ENCODE measurements around the gene GBX1. TPM values are rescaled to one million over a fixed set of nuclear protein-coding genes. Genes with fewer than 3 reads are reported as not detected.

The GBX1 gene
- total and polyA plus RNA-seq, 2 donors (not counting 1 experiment from before 2014, with no cell fraction given), result not detected

DNA sequence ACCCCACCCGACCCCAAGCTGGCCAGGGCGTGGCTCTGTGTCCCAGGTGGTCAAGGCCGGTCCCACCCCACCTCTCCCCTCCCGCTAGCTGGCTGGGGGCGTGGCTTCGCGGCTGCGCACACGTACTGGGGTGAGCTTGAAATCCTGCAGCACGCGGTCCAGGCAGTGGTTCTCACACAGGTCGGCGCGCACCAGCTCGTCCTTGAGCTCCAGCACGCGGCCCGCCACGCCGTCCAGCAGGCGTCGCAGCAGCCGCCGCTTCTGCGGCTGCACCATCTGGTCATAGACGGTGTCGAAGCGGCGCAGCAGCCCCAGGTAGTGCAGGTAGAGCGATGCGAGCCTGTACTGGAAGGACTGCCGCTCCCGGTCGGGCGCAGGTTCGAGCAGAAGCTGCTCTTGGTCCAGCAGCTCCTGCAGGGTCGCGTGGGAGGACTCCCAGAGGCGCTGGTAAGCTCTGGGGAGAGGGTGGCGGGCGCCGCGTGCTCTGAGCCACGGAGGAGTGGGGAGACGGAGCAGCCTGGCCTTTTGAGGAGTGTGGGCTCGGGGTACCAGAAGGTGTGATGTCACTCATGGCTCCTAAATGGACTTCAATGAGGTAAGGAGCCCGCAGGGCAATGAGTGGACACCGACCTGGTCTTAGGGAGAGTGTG, 37.0 kb upstream of the GBX1 start:
- Histone ChIP-seq H3K79me2 (ENCODE audit: control insufficient read depth, insufficient read depth, low read length) (no peaks in the 10 kb centered on the region), H3K27ac (ENCODE audit: insufficient read depth, low read length) (no peak overlapping the region), H3K4me2 (ENCODE audit: extremely low read depth, insufficient read depth, low read length) (no peak overlapping the region), H3K9ac (ENCODE audit: insufficient read depth, low read length) (no peak overlapping the region), H4K20me1 (ENCODE audit: control insufficient read depth, extremely low read depth, insufficient read depth, low read length) (no peaks in the 10 kb centered on the region), H2AFZ (ENCODE audit: low read length) (no peak overlapping the region), H3K4me1 (ENCODE audit: control insufficient read depth, extremely low read depth, insufficient read depth, low read length) (no peaks in the 10 kb centered on the region), H3K9me3 (ENCODE audit: control insufficient read depth, insufficient read depth, low read depth, low read length) (no peaks in the 10 kb centered on the region), H3K27me3 (ENCODE audit: control insufficient read depth, insufficient read depth, low read length) (peaks cover 49% of the 10 kb centered on the region), H3K36me3 (ENCODE audit: control insufficient read depth, insufficient read depth, low read length) (no peaks in the 10 kb centered on the region), H3K4me3 (replicated peaks in 1 of 4; ENCODE audit: control extremely low read depth in 1 of 4, insufficient read depth in 1 of 4, low read depth in 3 of 4, low read length in 4 of 4) (no peak overlapping the region)
- no peak for DNase-seq (ENCODE audit: low read depth in 2 of 2)
- TF ChIP-seq EZH2 (IDR thresholded peaks at IDR 0.05; ENCODE audit: low read length, missing control alignments), result no peak
- TF ChIP-seq, protein P1, sequence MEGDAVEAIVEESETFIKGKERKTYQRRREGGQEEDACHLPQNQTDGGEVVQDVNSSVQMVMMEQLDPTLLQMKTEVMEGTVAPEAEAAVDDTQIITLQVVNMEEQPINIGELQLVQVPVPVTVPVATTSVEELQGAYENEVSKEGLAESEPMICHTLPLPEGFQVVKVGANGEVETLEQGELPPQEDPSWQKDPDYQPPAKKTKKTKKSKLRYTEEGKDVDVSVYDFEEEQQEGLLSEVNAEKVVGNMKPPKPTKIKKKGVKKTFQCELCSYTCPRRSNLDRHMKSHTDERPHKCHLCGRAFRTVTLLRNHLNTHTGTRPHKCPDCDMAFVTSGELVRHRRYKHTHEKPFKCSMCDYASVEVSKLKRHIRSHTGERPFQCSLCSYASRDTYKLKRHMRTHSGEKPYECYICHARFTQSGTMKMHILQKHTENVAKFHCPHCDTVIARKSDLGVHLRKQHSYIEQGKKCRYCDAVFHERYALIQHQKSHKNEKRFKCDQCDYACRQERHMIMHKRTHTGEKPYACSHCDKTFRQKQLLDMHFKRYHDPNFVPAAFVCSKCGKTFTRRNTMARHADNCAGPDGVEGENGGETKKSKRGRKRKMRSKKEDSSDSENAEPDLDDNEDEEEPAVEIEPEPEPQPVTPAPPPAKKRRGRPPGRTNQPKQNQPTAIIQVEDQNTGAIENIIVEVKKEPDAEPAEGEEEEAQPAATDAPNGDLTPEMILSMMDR (conservative IDR thresholded peaks at IDR 0.05 in 1 of 2, IDR thresholded peaks at IDR 0.05 in 1 of 2; ENCODE audit: low read depth in 1 of 2, low read length in 2 of 2), result no peak

DNA sequence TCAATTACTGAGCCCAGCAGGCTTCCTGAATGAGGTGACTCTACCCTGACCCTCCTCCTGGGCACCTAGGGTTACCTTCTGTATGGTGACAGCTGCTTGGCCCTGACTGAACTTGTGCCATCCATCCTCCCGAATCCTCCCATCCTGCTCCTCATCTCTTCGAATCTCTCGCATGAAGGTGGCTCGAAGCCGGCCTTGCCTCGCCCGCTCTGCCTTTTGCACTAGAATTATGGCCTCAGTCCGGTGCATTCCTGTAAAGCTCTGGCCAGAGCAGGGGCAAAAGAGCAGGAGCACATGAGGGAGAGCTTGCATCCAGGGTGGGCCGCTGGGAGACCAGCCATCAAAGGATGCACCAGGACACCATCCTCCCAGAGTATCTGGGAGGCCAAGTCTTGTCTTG, 35.3 kb upstream of the GBX1 start:
- peaks cover 58% of the 10 kb centered on the region for H3K27me3 ChIP-seq (ENCODE audit: control insufficient read depth, insufficient read depth, low read length)
- DNase-seq (ENCODE audit: low read depth in 2 of 2), result no peak
- TF ChIP-seq EZH2 (IDR thresholded peaks at IDR 0.05; ENCODE audit: low read length, missing control alignments), result no peak
- TF ChIP-seq, protein P1 (conservative IDR thresholded peaks at IDR 0.05 in 1 of 2, IDR thresholded peaks at IDR 0.05 in 1 of 2; ENCODE audit: low read depth in 1 of 2, low read length in 2 of 2), result no peak

GRCh38 chr7:151201751-151202150, 34.3 kb upstream of the GBX1 start:
- no peak overlapping the region for H3K4me2 ChIP-seq (ENCODE audit: extremely low read depth, insufficient read depth, low read length)
- no peaks in the 10 kb centered on the region for H3K79me2 ChIP-seq (ENCODE audit: control insufficient read depth, insufficient read depth, low read length)
- no peak for DNase-seq (ENCODE audit: low read depth in 2 of 2)
- H3K9ac ChIP-seq (ENCODE audit: insufficient read depth, low read length), result no peak overlapping the region
- peaks cover 53% of the 10 kb centered on the region for H3K27me3 ChIP-seq (ENCODE audit: control insufficient read depth, insufficient read depth, low read length)
- H2AFZ ChIP-seq (ENCODE audit: low read length), result no peak overlapping the region
- H3K4me3 ChIP-seq (replicated peaks in 1 of 4; ENCODE audit: control extremely low read depth in 1 of 4, insufficient read depth in 1 of 4, low read depth in 3 of 4, low read length in 4 of 4), result no peak overlapping the region
- no peaks in the 10 kb centered on the region for H4K20me1 ChIP-seq (ENCODE audit: control insufficient read depth, extremely low read depth, insufficient read depth, low read length)
- no peak overlapping the region for H3K27ac ChIP-seq (ENCODE audit: insufficient read depth, low read length)
- H3K4me1 ChIP-seq (ENCODE audit: control insufficient read depth, extremely low read depth, insufficient read depth, low read length), result no peaks in the 10 kb centered on the region
- no peaks in the 10 kb centered on the region for H3K9me3 ChIP-seq (ENCODE audit: control insufficient read depth, insufficient read depth, low read depth, low read length)
- no peaks in the 10 kb centered on the region for H3K36me3 ChIP-seq (ENCODE audit: control insufficient read depth, insufficient read depth, low read length)
- no peak for TF ChIP-seq EZH2 (IDR thresholded peaks at IDR 0.05; ENCODE audit: low read length, missing control alignments)
- TF ChIP-seq, protein P1 (conservative IDR thresholded peaks at IDR 0.05 in 1 of 2, IDR thresholded peaks at IDR 0.05 in 1 of 2; ENCODE audit: low read depth in 1 of 2, low read length in 2 of 2), result no peak

More for the DNA sequence above, 35.3 kb upstream of the GBX1 start:
- no peak overlapping the region for H3K4me3 ChIP-seq (replicated peaks in 1 of 4; ENCODE audit: control extremely low read depth in 1 of 4, insufficient read depth in 1 of 4, low read depth in 3 of 4, low read length in 4 of 4)
- no peak overlapping the region for H3K27ac ChIP-seq (ENCODE audit: insufficient read depth, low read length)
- no peaks in the 10 kb centered on the region for H3K4me1 ChIP-seq (ENCODE audit: control insufficient read depth, extremely low read depth, insufficient read depth, low read length)
- H3K79me2 ChIP-seq (ENCODE audit: control insufficient read depth, insufficient read depth, low read length), result no peaks in the 10 kb centered on the region
- no peaks in the 10 kb centered on the region for H3K9me3 ChIP-seq (ENCODE audit: control insufficient read depth, insufficient read depth, low read depth, low read length)
- no peaks in the 10 kb centered on the region for H3K36me3 ChIP-seq (ENCODE audit: control insufficient read depth, insufficient read depth, low read length)
- H3K9ac ChIP-seq (ENCODE audit: insufficient read depth, low read length), result no peak overlapping the region
- H3K4me2 ChIP-seq (ENCODE audit: extremely low read depth, insufficient read depth, low read length), result no peak overlapping the region
- H4K20me1 ChIP-seq (ENCODE audit: control insufficient read depth, extremely low read depth, insufficient read depth, low read length), result no peaks in the 10 kb centered on the region
- H2AFZ ChIP-seq (ENCODE audit: low read length), result no peak overlapping the region

Measured in fibroblast of lung (primary cell).